ES-I3 (cell line): Measurements from ENCODE around the gene PDK2.

ENCODE experiments used
- H3K36me3 ChIP-seq: 2 replicates; pipeline ENCODE4 v1.6.1; 2013; ENCODE audit warnings: mild to moderate bottlenecking, low read length, control low read depth, moderate library complexity; ENCODE audit not compliant: insufficient read depth
- H3K4me1 ChIP-seq: 2 replicates; pipeline ENCODE4 v1.6.1; 2013; ENCODE audit warnings: mild to moderate bottlenecking, control low read depth, low read length; ENCODE audit not compliant: insufficient read depth
- H3K9ac ChIP-seq: 2 replicates; pipeline ENCODE4 v1.6.1; 2013; ENCODE audit warnings: low read depth, mild to moderate bottlenecking, low read length, moderate library complexity
- H3K9me3 ChIP-seq: 2 replicates; pipeline ENCODE4 v1.6.1; 2013; ENCODE audit warnings: mild to moderate bottlenecking, low read length, moderate library complexity; ENCODE audit not compliant: control insufficient read depth, insufficient read depth

Gene PDK2

GRCh38 chr17:50064253-50065001 is 30.7 kb upstream of the PDK2 start:
- peaks cover 9% of the 10 kb centered on the region; the same call in 1 of the 2 replicates for H3K36me3 ChIP-seq
- peaks cover 47% of the 10 kb centered on the region for H3K4me1 ChIP-seq
- H3K9me3 ChIP-seq: no peaks in the 10 kb centered on the region
- H3K9ac ChIP-seq: no peak overlapping the region

- Histone ChIP-seq H3K4me1 (peaks cover 41% of the 10 kb centered on the region), H3K36me3 (peaks cover 12% of the 10 kb centered on the region)
Measured at GRCh38 chr17:50065056-50065455, 30.1 kb upstream of the PDK2 start.

DNA sequence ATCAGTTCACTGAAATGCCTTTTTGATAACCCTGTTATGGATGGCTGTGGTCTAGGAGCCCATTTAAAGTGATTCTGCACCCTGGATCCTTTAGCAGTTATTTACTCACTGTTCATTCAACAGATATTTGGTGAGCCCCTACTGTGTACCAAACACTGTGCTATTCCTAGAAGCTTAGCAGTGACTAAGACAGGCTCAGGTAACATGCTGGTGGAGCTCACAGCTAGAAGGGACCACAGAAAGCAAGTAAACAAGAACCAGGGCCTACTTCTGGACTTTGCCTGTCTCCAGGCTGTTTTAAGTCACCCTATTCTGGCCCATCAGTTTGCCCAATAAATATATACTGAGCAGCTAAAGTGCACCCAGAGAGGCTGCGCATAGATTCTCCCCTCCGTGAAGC is 28.2 kb upstream of the PDK2 start:
- peaks cover 25% of the 10 kb centered on the region; the same call in 1 of the 2 replicates for H3K4me1 ChIP-seq
- H3K9me3 ChIP-seq: peaks cover 3% of the 10 kb centered on the region; the same call in 1 of the 2 replicates
- H3K36me3 ChIP-seq: peaks cover 12% of the 10 kb centered on the region
- no peak overlapping the region for H3K9ac ChIP-seq

More at GRCh38 chr17:50065056-50065455, 30.1 kb upstream of the PDK2 start:
- Histone ChIP-seq H3K9ac (no peak overlapping the region), H3K9me3 (no peaks in the 10 kb centered on the region)

DNA sequence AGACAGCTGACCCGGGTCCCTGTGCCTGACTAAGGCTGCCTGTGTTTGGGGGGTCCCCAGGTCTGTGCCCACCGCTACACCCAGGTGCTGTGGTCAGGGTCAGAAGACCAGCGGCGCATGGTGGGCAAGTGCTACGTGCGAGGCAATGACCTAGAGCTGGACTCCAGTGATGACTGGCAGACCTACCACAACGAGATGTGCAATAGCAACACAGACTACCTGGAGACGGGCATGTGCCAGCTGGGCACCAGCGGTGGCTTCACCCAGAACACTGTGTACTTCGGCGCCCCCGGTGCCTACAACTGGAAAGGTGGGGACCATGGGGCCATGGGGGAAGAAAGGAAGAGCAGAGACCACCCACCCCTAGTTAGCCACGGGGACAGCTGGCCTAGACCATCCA is 27.2 kb upstream of the PDK2 start:
- H3K9ac ChIP-seq: no peak overlapping the region
- H3K4me1 ChIP-seq: peaks cover 17% of the 10 kb centered on the region; the same call in 1 of the 2 replicates
- H3K9me3 ChIP-seq: peaks cover 3% of the 10 kb centered on the region; the same call in 1 of the 2 replicates
- peaks cover 17% of the 10 kb centered on the region for H3K36me3 ChIP-seq

GRCh38 chr17:50070908-50071680 is 24.1 kb upstream of the PDK2 start:
- no peaks in the 10 kb centered on the region for H3K4me1 ChIP-seq
- H3K9me3 ChIP-seq: peaks cover 3% of the 10 kb centered on the region; the same call in 1 of the 2 replicates
- H3K9ac ChIP-seq: no peak overlapping the region
- H3K36me3 ChIP-seq: peaks cover 19% of the 10 kb centered on the region

DNA sequence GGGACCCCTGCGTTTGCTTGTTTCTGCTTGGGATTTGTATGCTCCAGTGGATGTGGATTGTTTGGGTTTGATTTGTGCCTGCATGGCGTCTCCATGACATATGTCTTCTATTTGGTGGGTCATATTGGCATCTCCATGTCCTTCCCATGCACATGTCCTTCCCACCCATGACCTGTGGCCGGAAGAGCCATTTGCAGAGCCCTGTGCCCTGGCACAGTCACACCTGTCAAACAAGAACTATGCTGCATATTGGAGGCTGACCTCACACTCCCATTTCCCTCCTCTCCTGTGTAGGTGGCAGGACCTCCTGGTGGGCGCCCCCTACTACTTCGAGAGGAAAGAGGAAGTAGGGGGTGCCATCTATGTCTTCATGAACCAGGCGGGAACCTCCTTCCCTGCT is 23.5 kb upstream of the PDK2 start:
- H3K9me3 ChIP-seq: peaks cover 3% of the 10 kb centered on the region; the same call in 1 of the 2 replicates
- H3K4me1 ChIP-seq: no peaks in the 10 kb centered on the region
- no peak overlapping the region for H3K9ac ChIP-seq
- peaks cover 19% of the 10 kb centered on the region for H3K36me3 ChIP-seq

GRCh38 chr17:50072130-50072529 is 23.0 kb upstream of the PDK2 start:
- Histone ChIP-seq H3K9ac (no peak overlapping the region), H3K9me3 (peaks cover 3% of the 10 kb centered on the region; the same call in 1 of the 2 replicates), H3K36me3 (peaks cover 19% of the 10 kb centered on the region), H3K4me1 (no peaks in the 10 kb centered on the region)

- Histone ChIP-seq H3K36me3 (peaks cover 15% of the 10 kb centered on the region), H3K4me1 (no peaks in the 10 kb centered on the region), H3K9me3 (peaks cover 3% of the 10 kb centered on the region; the same call in 1 of the 2 replicates), H3K9ac (no peak overlapping the region)
Measured at GRCh38 chr17:50072925-50073324, 22.2 kb upstream of the PDK2 start.

DNA sequence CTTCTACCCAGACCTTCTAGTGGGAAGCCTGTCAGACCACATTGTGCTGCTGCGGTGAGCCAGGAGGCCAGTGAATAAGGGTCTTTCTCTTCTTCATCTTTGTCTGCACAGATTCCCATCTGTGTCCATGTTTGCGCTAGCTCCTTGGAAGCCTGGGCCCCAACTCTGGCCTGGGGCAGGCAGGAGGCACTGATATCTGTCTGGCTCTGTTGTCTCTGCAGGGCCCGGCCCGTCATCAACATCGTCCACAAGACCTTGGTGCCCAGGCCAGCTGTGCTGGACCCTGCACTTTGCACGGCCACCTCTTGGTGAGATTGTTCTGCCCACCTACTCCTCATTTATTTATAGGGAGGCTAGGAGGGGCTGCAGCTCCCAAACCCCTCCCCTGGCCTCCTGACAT is 20.9 kb upstream of the PDK2 start:
- Histone ChIP-seq H3K36me3 (peaks cover 22% of the 10 kb centered on the region), H3K4me1 (no peaks in the 10 kb centered on the region), H3K9me3 (peaks cover 3% of the 10 kb centered on the region; the same call in 1 of the 2 replicates), H3K9ac (no peak overlapping the region)

DNA sequence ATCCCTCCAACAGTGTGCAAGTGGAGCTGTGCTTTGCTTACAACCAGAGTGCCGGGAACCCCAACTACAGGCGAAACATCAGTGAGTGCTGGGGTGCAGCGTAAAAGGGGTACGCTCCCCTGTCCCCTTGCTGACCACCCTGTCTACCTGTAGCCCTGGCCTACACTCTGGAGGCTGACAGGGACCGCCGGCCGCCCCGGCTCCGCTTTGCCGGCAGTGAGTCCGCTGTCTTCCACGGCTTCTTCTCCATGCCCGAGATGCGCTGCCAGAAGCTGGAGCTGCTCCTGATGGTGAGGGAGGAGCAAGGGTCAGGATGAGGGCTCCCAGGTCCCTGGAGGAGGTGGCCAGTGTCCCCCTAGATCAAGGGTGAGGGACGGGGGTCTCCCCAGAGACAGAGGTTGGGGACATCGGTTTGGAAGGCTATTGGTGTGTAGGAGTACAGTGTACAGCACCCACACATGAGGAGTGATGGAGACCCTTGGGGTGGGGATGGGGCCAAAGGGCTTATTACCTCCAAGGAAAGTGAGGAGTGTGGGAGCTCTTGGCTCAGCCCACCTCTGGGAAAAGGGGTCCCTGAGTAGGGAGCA is 19.6 kb upstream of the PDK2 start:
- Histone ChIP-seq H3K36me3 (peaks cover 22% of the 10 kb centered on the region), H3K9me3 (peaks cover 3% of the 10 kb centered on the region; the same call in 1 of the 2 replicates), H3K9ac (no peak overlapping the region), H3K4me1 (no peaks in the 10 kb centered on the region)

GRCh38 chr17:50076221-50076590 is 18.9 kb upstream of the PDK2 start:
- Histone ChIP-seq H3K4me1 (no peaks in the 10 kb centered on the region), H3K9ac (no peak overlapping the region), H3K9me3 (peaks cover 3% of the 10 kb centered on the region; the same call in 1 of the 2 replicates), H3K36me3 (peaks cover 25% of the 10 kb centered on the region)

- Histone ChIP-seq H3K9ac (no peak overlapping the region), H3K4me1 (no peaks in the 10 kb centered on the region), H3K36me3 (peaks cover 25% of the 10 kb centered on the region), H3K9me3 (peaks cover under 1% of the 10 kb centered on the region; the same call in 1 of the 2 replicates)
Measured at GRCh38 chr17:50076591-50077235, 18.4 kb upstream of the PDK2 start.

- H3K4me1 ChIP-seq: no peaks in the 10 kb centered on the region
- peaks cover 17% of the 10 kb centered on the region; the same call in 1 of the 2 replicates for H3K36me3 ChIP-seq
- no peak overlapping the region for H3K9ac ChIP-seq
- H3K9me3 ChIP-seq: no peaks in the 10 kb centered on the region
Measured at GRCh38 chr17:50078430-50078829, 16.7 kb upstream of the PDK2 start.
